IMR-90 (cell line): Measurements from ENCODE around the gene PDS5B. TPM values are rescaled to one million over a fixed set of nuclear protein-coding genes. Genes with fewer than 3 reads are reported as not detected.

ENCODE experiments used
- ATAC-seq: fragments of 200-7000 bp; cut with Tn5 transposase; 2 replicates; pipeline ENCODE4 v1.9.1; 2020; ENCODE audit warnings: low read depth, mild to moderate bottlenecking, moderate library complexity
- BruUV-seq: library from RNA; stranded (reverse); fragments of 400-500 nt; replicated peaks from 2 replicates; lab custom pipeline; 2021; lab: Mats Ljungman, UMichigan
- CTCF ChIA-PET: fragments of 300-600 bp; formaldehyde crosslinking; extraction: SDS; loops from one replicate; lab custom pipeline; 2021; ENCODE audit warnings: antibody characterized with exemption; lab: Yijun Ruan, JAX
- POLR2A ChIA-PET: fragments of 300-600 bp; sonication (Branson Sonifier 250); formaldehyde crosslinking; loops from one replicate; lab custom pipeline; 2022; ENCODE audit warnings: antibody characterized with exemption; ENCODE audit not compliant: unreplicated experiment; lab: Charles Lee
- DNase-seq: peaks from one replicate; pipeline ENCODE4 v3.0.0; 2013
- H2AFZ ChIP-seq: replicated peaks from 2 replicates; pipeline ENCODE3; 2013; ENCODE audit warnings: low read length, mild to moderate bottlenecking; ENCODE audit not compliant: poor library complexity
- H2AK5ac ChIP-seq: 2 replicates; pipeline ENCODE4 v1.6.1; 2013; ENCODE audit warnings: low read depth, low read length, inconsistent platforms
- H2AK9ac ChIP-seq: replicated peaks from 2 replicates; pipeline ENCODE3; 2013; ENCODE audit warnings: mild to moderate bottlenecking, low read depth, low read length, moderate library complexity; ENCODE audit not compliant: poor library complexity
- H2BK120ac ChIP-seq: 2 replicates; pipeline ENCODE4 v1.6.1; 2013; ENCODE audit warnings: low read depth, low read length, inconsistent platforms
- H2BK15ac ChIP-seq: 3 replicates; pipeline ENCODE4 v1.6.1; 2013; ENCODE audit warnings: low read depth, low read length, inconsistent platforms
- H2BK20ac ChIP-seq: 2 replicates; pipeline ENCODE4 v1.6.1; 2013; ENCODE audit warnings: low read depth, mild to moderate bottlenecking, inconsistent platforms, low read length, moderate library complexity
- H2BK5ac ChIP-seq: 2 replicates; pipeline ENCODE4 v1.6.1; 2013; ENCODE audit warnings: mild to moderate bottlenecking, low read depth, low read length, inconsistent platforms; ENCODE audit not compliant: poor library complexity, severe bottlenecking
- H3K14ac ChIP-seq: replicated peaks from 2 replicates; pipeline ENCODE4 v1.6.1; 2013; ENCODE audit warnings: low read depth, low read length, inconsistent platforms
- H3K18ac ChIP-seq: 2 replicates; pipeline ENCODE4 v1.6.1; 2013; ENCODE audit warnings: low read depth, low read length, control low read depth
- H3K23ac ChIP-seq: 2 replicates; pipeline ENCODE4 v1.6.1; 2013; ENCODE audit warnings: low read depth, low read length, inconsistent platforms
- H3K27ac ChIP-seq: 2 replicates; pipeline ENCODE4 v1.5.1; 2013; ENCODE audit warnings: mild to moderate bottlenecking, control low read depth, low read length; ENCODE audit not compliant: insufficient read depth
- H3K27me3 ChIP-seq: 2 replicates; pipeline ENCODE4 v1.6.1; 2013; ENCODE audit warnings: low read length; ENCODE audit not compliant: control insufficient read depth, insufficient read depth
- H3K36me3 ChIP-seq: 2 replicates; pipeline ENCODE4 v1.6.1; 2013; ENCODE audit warnings: low read length, mixed read lengths; ENCODE audit not compliant: control insufficient read depth, insufficient read depth
- H3K4ac ChIP-seq: 2 replicates; pipeline ENCODE4 v1.6.1; 2013; ENCODE audit warnings: low read depth, low read length, inconsistent platforms
- H3K4me1 ChIP-seq: 2 replicates; pipeline ENCODE4 v1.6.1; 2013; ENCODE audit warnings: low read length, mixed read lengths; ENCODE audit not compliant: control insufficient read depth, insufficient read depth
- H3K4me2 ChIP-seq: 2 replicates; pipeline ENCODE4 v1.6.1; 2013; ENCODE audit warnings: low read depth, mild to moderate bottlenecking, control low read depth, low read length, moderate library complexity
- H3K4me3 ChIP-seq: 2 replicates; pipeline ENCODE4 v1.5.1; 2013; ENCODE audit warnings: low read depth, mild to moderate bottlenecking, control low read depth, low read length, moderate library complexity; ENCODE audit not compliant: insufficient read depth
- H3K56ac ChIP-seq: 2 replicates; pipeline ENCODE4 v1.6.1; 2013; ENCODE audit warnings: low read length, inconsistent platforms; ENCODE audit not compliant: insufficient read depth; ENCODE audit errors: extremely low read depth
- H3K79me1 ChIP-seq, 2 experiments: 2 replicates each; pipeline ENCODE4 v1.6.1; 2013; ENCODE audit warnings: low read length in 2 of 2, inconsistent platforms in 1 of 2, low read depth in 1 of 2
- H3K9ac ChIP-seq: 2 replicates; pipeline ENCODE4 v1.6.1; 2013; ENCODE audit warnings: low read depth, low read length, control low read depth
- H3K9me1 ChIP-seq: 2 replicates; pipeline ENCODE4 v1.6.1; 2013; ENCODE audit warnings: low read length, inconsistent platforms; ENCODE audit not compliant: insufficient read depth
- H3K9me3 ChIP-seq: 2 replicates; pipeline ENCODE4 v1.6.1; 2013; ENCODE audit warnings: low read length; ENCODE audit not compliant: control insufficient read depth, insufficient read depth
- H4K20me1 ChIP-seq: 2 replicates; pipeline ENCODE4 v1.6.1; 2013; ENCODE audit warnings: low read length, inconsistent platforms; ENCODE audit not compliant: insufficient read depth
- H4K5ac ChIP-seq: 2 replicates; pipeline ENCODE4 v1.6.1; 2013; ENCODE audit warnings: mild to moderate bottlenecking, low read depth, low read length, control low read depth
- H4K8ac ChIP-seq, 2 experiments: 2 replicates each; pipeline ENCODE4 v1.6.1; 2013; ENCODE audit warnings: low read depth in 2 of 2, low read length in 2 of 2, control low read depth in 1 of 2, inconsistent platforms in 1 of 2
- H4K91ac ChIP-seq: 2 replicates; pipeline ENCODE4 v1.6.1; 2013; ENCODE audit warnings: low read depth, low read length, inconsistent platforms; ENCODE audit not compliant: insufficient read depth
- CEBPB ChIP-seq: IDR thresholded peaks from 2 replicates; pipeline ENCODE4 v1.6.1; 2012; ENCODE audit warnings: low read depth, low read length, improper control_type of control experiment
- CHD1 ChIP-seq: IDR thresholded peaks from 2 replicates; pipeline ENCODE4 v1.6.1; 2012; ENCODE audit warnings: low read depth, low read length, improper control_type of control experiment
- WGBS, 2 experiments: methylation state at CpG; one replicate each; pipeline versions ENCODE4 v1.1.5 to v1.1.7; 2013; ENCODE audit warnings: missing lambda C conversion rate in 2 of 2; ENCODE audit not compliant: insufficient read length in 1 of 2; ENCODE audit errors: extremely low coverage in 2 of 2; 5-methylcytosine and 5-hydroxymethylcytosine counted together
- dilution Hi-C: fragments of 300-500 bp; cut with HindIII; formaldehyde crosslinking; loops from one replicate; pipeline ENCODE4 v1.14.3; 2018; ENCODE audit warnings: low sequenced_read_pairs; ENCODE audit not compliant: unreplicated experiment
- in situ Hi-C: fragments of 300-500 bp; cut with MboI; formaldehyde crosslinking; loops from 3 replicates; pipeline ENCODE4 v1.14.3; 2019; ENCODE audit warnings: low sequenced_read_pairs, inconsistent platforms, mixed read lengths
- intact Hi-C: fragments of 100-400 bp; cut with micrococcal nuclease; formaldehyde crosslinking; loops from 2 replicates; pipeline ENCODE4 v1.10.0; 2022
- polyA plus RNA-seq, 3 experiments: library from polyadenylated mRNA; depleted of rRNA; stranded (reverse); fragments of >200 nt; gene quantifications; 2 replicates each; pipeline ENCODE4 v1.2.3, GENCODE V29; 2012; ENCODE audit warnings: low replicate concordance in 1 of 3
- total RNA-seq: library from RNA; depleted of rRNA; stranded (reverse); fragments of >200 nt; gene quantifications from 2 replicates; pipeline ENCODE4 v1.2.3, GENCODE V29; 2012
- TF ChIP-seq, protein P1 (sequence below): fragments of 150-350 bp; IDR thresholded peaks from 2 replicates; pipeline ENCODE4 v1.6.1; 2016; ENCODE audit warnings: low read depth, mild to moderate bottlenecking, low read length, moderate library complexity, borderline replicate concordance

Gene PDS5B
- total and polyA plus RNA-seq, 2 of the 4 experiments (the other 2 are of a cell fraction) = 6.2 to 20.1 TPM

DNA sequence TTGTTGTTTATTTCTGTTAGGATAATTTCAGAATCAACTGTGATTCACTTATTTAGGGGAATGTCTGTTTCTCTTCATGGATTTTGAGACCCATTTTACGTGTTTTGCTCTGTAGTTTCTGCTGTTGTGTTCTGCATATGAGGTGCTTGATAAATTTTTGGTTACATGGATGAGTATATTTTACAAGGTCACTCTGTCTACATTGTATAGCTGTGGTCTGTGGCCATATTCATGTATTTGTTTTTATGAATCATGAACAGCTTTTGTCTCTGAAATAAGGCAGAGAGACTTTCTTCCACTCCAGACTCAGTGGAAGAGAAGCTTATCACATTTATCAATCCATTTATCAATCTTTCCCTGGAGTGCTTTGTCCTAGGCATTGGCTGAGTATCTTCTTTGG, 56.6 kb downstream of the PDS5B start:
- Histone ChIP-seq H3K79me1 (peaks cover 19 to 53% of the 10 kb centered on the region in 2 experiments), H3K56ac (no peak overlapping the region), H4K5ac (no peak overlapping the region), H3K4me2 (no peak overlapping the region), H3K18ac (no peak overlapping the region), H3K4me1 (0 out of 2 replicates have a peak, but pooled peaks cover under 1% of the 10 kb centered on the region), H3K23ac (no peak overlapping the region), H2BK5ac (no peak overlapping the region), H3K27me3 (no peaks in the 10 kb centered on the region), H3K4me3 (no peak overlapping the region), H2AFZ (no peak overlapping the region), H2AK5ac (no peak overlapping the region), H3K36me3 (no peaks in the 10 kb centered on the region), H4K8ac (no peak overlapping the region), H2AK9ac (no peak overlapping the region), H3K9ac (no peak overlapping the region), H4K91ac (no peak overlapping the region), H3K9me1 (peaks cover 3% of the 10 kb centered on the region; the same call in 1 of the 2 replicates), H3K27ac (no peak overlapping the region), H3K9me3 (no peaks in the 10 kb centered on the region), H2BK120ac (no peak overlapping the region), H3K4ac (no peak overlapping the region), H4K20me1 (peaks cover 15% of the 10 kb centered on the region), H2BK20ac (no peak overlapping the region), H2BK15ac (no peak overlapping the region), H3K14ac (no peak overlapping the region)
- intact Hi-C loops = loop anchor here (10.0 kb wide), 1 partner anchor 902 kb away; no protein-coding TSS in a partner anchor
- TF ChIP-seq CHD1 = no peak
- TF ChIP-seq CEBPB = no peak
- TF ChIP-seq, protein P1, sequence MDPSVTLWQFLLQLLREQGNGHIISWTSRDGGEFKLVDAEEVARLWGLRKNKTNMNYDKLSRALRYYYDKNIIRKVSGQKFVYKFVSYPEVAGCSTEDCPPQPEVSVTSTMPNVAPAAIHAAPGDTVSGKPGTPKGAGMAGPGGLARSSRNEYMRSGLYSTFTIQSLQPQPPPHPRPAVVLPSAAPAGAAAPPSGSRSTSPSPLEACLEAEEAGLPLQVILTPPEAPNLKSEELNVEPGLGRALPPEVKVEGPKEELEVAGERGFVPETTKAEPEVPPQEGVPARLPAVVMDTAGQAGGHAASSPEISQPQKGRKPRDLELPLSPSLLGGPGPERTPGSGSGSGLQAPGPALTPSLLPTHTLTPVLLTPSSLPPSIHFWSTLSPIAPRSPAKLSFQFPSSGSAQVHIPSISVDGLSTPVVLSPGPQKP = no peak
- CTCF ChIA-PET = interaction anchor here (1.0 to 2.8 kb wide), 6 partner anchors 8 to 186 kb away, joined by 3 to 13 read pairs (median 6); partner anchors contain the start of gene PDS5B
- POLR2A ChIA-PET = interaction anchor here (0.6 kb wide), 1 partner anchor 11 kb away, joined by 4 read pairs; no protein-coding TSS in a partner anchor
- no TSS peak for BruUV-seq
- WGBS, 2 experiments = no CpG with 5 or more reads among the region's 1 CpG
- dilution Hi-C loops = no loop called here
- in situ Hi-C loops = no loop called here
- DNase-seq (no peak), ATAC-seq (peak; percentile 32)
